Measurements from ENCODE around the gene HIVEP1. TPM values are rescaled to one million over a fixed set of nuclear protein-coding genes. Genes with fewer than 3 reads are reported as not detected.

The HIVEP1 gene
- total RNA-seq, 1 donor from 2014 or later = 22.8 TPM

- intact Hi-C loops (cut with DNase I) = no loop called here
- Histone ChIP-seq H3K36me3 (no peaks in the 10 kb centered on the region), H3K27me3 (ENCODE audit: low read depth) (no peaks in the 10 kb centered on the region), H3K27ac (no peak overlapping the region), H3K4me1 (no peaks in the 10 kb centered on the region), H3K9me3 (no peaks in the 10 kb centered on the region), H3K4me3 (no peak overlapping the region)
- no peak for TF ChIP-seq CTCF (IDR thresholded peaks at IDR 0.05)
- ATAC-seq (no peak), DNase-seq (no peak)
These were observed 159.6 kb downstream of the HIVEP1 start for GRCh38 chr6:12171717-12172116.

- H3K27ac ChIP-seq = no peak overlapping the region
- no peaks in the 10 kb centered on the region for H3K9me3 ChIP-seq
- DNase-seq (no peak), ATAC-seq (no peak)
- no peaks in the 10 kb centered on the region for H3K27me3 ChIP-seq (ENCODE audit: low read depth)
- H3K36me3 ChIP-seq = no peaks in the 10 kb centered on the region
- intact Hi-C loops (cut with DNase I) = no loop called here
- H3K4me1 ChIP-seq = no peaks in the 10 kb centered on the region
- no peak for TF ChIP-seq CTCF (IDR thresholded peaks at IDR 0.05)
- no peak overlapping the region for H3K4me3 ChIP-seq
These were observed 160.5 kb downstream of the HIVEP1 start for GRCh38 chr6:12172572-12172971.

- no peaks in the 10 kb centered on the region for H3K27me3 ChIP-seq (ENCODE audit: low read depth)
- intact Hi-C loops (cut with DNase I) = no loop called here
- no peak overlapping the region for H3K27ac ChIP-seq
- no peak overlapping the region for H3K4me3 ChIP-seq
- DNase-seq (no peak), ATAC-seq (no peak)
- no peak for TF ChIP-seq CTCF (IDR thresholded peaks at IDR 0.05)
- no peaks in the 10 kb centered on the region for H3K9me3 ChIP-seq
- H3K36me3 ChIP-seq = no peaks in the 10 kb centered on the region
- H3K4me1 ChIP-seq = no peaks in the 10 kb centered on the region
These were observed 161.1 kb downstream of the HIVEP1 start for GRCh38 chr6:12173181-12173580.

- Histone ChIP-seq H3K27me3 (ENCODE audit: low read depth) (no peaks in the 10 kb centered on the region), H3K27ac (no peak overlapping the region), H3K4me3 (no peak overlapping the region), H3K9me3 (no peaks in the 10 kb centered on the region), H3K4me1 (no peaks in the 10 kb centered on the region), H3K36me3 (no peaks in the 10 kb centered on the region)
- ATAC-seq (no peak), DNase-seq (no peak)
- TF ChIP-seq CTCF (IDR thresholded peaks at IDR 0.05) = no peak
- intact Hi-C loops (cut with DNase I) = no loop called here
These were observed 161.5 kb downstream of the HIVEP1 start for GRCh38 chr6:12173661-12174060.

GRCh38 chr6:12174878-12175277 lies 162.8 kb downstream of the HIVEP1 start:
- H3K27ac ChIP-seq = no peak overlapping the region

More at GRCh38 chr6:12174878-12175277, 162.8 kb downstream of the HIVEP1 start:
- Histone ChIP-seq H3K27me3 (ENCODE audit: low read depth) (no peaks in the 10 kb centered on the region), H3K4me1 (no peaks in the 10 kb centered on the region), H3K36me3 (no peaks in the 10 kb centered on the region), H3K4me3 (no peak overlapping the region), H3K9me3 (no peaks in the 10 kb centered on the region)
- intact Hi-C loops (cut with DNase I) = no loop called here
- ATAC-seq (no peak), DNase-seq (no peak)
- no peak for TF ChIP-seq CTCF (IDR thresholded peaks at IDR 0.05)

All from lower lobe of right lung (tissue), 2 donors.